Heart left ventricle (tissue), 13 donors: ENCODE results near the gene PLEKHG4B.

Experiments
- POLR2A ChIP-seq, 2 donors: fragments of 450-650 bp; IDR thresholded peaks; one replicate each; pipeline ENCODE4 v1.6.1; 2017; ENCODE audit warnings: antibody characterized with exemption in 2 of 2, mild to moderate bottlenecking in 2 of 2, moderate library complexity in 2 of 2
- TF ChIP-seq, protein P1 (sequence below), 12 donors: fragments of 200-600 bp; sonication (generic) in 4 of 12; IDR thresholded peaks; one replicate each; pipeline versions ENCODE4 v1.5.0 to v1.8.0; 2018 to 2022; ENCODE audit warnings: antibody characterized with exemption in 12 of 12, mild to moderate bottlenecking in 5 of 12
- donor health status: ischemic (EF 13 %, LVEDD 7.1; RV severe dilation, severe dysfunction).
- donor health status: DM: no; HTN: yes; CAD: no.
- donor health status: DM: no; HTN: no; CAD: no.
- donor health status: ischemic (EF 25% LVEDD 6.9; RV normal size, moderate dysfunction).
- donor health status: ischemic (EF 25% LVEDD 5.7; RV mildly dilated, moderate dysfunction).
- donor health status: ischemic (EF 35%, LVEDD 5.7; RV mildly dilated, moderate dysfunction).
- donor health status: nonischemic (EF 11% LVEDD 7.7; RV severe dilation, severe dysfunction).
- donor health status: DM: yes; HTN: yes; CAD: no.
- donor health status: PGD.
- donor health status: ischemic (EF 29% LVEDD 5.4; RV normal size, mild dysfunction).
- donor health status: nonischemic (EF 23%, LVEDD 6.1; RV moderate dilation, normal function).

DNA sequence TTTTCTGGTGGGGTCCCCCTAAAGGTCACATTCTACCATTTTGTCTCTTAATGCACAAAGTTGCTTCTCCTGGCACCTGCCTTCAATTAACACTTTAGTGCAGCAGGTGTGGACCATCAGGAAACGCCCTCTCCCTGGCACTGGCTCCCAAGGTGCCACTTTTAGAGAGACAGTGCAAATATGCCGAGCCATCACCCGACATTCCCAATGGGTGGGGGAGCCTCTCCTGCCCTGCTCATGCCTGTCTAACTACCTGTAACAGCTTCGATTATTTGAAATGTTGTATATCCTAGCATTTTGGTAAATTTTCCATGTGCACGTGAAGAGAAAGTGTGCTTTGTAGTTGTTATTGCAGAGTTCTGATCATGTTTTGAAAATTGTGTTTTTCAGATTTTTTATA is 86.1 kb downstream of the PLEKHG4B start:
- TF ChIP-seq, protein P1, sequence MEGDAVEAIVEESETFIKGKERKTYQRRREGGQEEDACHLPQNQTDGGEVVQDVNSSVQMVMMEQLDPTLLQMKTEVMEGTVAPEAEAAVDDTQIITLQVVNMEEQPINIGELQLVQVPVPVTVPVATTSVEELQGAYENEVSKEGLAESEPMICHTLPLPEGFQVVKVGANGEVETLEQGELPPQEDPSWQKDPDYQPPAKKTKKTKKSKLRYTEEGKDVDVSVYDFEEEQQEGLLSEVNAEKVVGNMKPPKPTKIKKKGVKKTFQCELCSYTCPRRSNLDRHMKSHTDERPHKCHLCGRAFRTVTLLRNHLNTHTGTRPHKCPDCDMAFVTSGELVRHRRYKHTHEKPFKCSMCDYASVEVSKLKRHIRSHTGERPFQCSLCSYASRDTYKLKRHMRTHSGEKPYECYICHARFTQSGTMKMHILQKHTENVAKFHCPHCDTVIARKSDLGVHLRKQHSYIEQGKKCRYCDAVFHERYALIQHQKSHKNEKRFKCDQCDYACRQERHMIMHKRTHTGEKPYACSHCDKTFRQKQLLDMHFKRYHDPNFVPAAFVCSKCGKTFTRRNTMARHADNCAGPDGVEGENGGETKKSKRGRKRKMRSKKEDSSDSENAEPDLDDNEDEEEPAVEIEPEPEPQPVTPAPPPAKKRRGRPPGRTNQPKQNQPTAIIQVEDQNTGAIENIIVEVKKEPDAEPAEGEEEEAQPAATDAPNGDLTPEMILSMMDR (IDR thresholded peaks at IDR 0.05), result no peak
- TF ChIP-seq POLR2A (IDR thresholded peaks at IDR 0.05), result no peak
